K562 (cell line): Measurements from ENCODE around the gene UGT1A9. TPM values are rescaled to one million over a fixed set of nuclear protein-coding genes. Genes with fewer than 3 reads are reported as not detected.

ENCODE experiments used
- ATAC-seq: fragments of 200-7000 bp; cut with Tn5 transposase; 3 replicates; pipeline ENCODE4 v1.9.1; 2020; ENCODE audit warnings: moderate library complexity
- BruUV-seq: library from RNA; stranded (reverse); fragments of 400-500 nt; replicated peaks from 2 replicates; lab custom pipeline; 2021; lab: Mats Ljungman, UMichigan
- CTCF ChIA-PET: fragments of 300-600 bp; formaldehyde crosslinking; extraction: SDS; loops from one replicate; lab custom pipeline; 2021; ENCODE audit warnings: low intra/inter-chr PET ratio; lab: Yijun Ruan, JAX
- POLR2A ChIA-PET: fragments of 300-600, 350-650 bp; sonication (Branson Sonifier 250); formaldehyde crosslinking; extraction: SDS; loops from one replicate; lab custom pipeline; 2021; ENCODE audit warnings: antibody characterized with exemption, inconsistent platforms; lab: Yijun Ruan, JAX
- DNase-seq, 4 experiments: peaks; one replicate each; pipeline versions ENCODE4 v3.0.0 to v3.0.0-alpha.2; 2011 to 2018; ENCODE audit warnings: low spot score in 3 of 4, mixed read lengths in 3 of 4; ENCODE audit errors: extremely low read depth in 1 of 4
- FAIRE-seq: peaks from 2 replicates; lab custom pipeline; 2011; peaks lifted over from hg19 to GRCh38; lab: Jason Lieb, UNC
- H2AFZ ChIP-seq: 2 replicates; pipeline ENCODE4 v1.6.0; 2011; ENCODE audit warnings: low read depth, low read length, control low read depth, inconsistent platforms
- H3K27ac ChIP-seq: fragments of 200-600 bp; 3 replicates; pipeline ENCODE4 v1.8.0; 2011; ENCODE audit warnings: low read depth, mild to moderate bottlenecking, control low read depth, inconsistent platforms, low read length, moderate library complexity, mixed read lengths; ENCODE audit errors: extremely low read depth
- H3K27me3 ChIP-seq, 2 experiments: fragments of 300-600 bp in 1 of 2; 2 replicates in 1 of 2; 3 replicates in 1 of 2; pipeline versions ENCODE4 v1.6.0 to v1.8.0; 2011; ENCODE audit warnings: inconsistent platforms in 2 of 2, low read length in 2 of 2, mild to moderate bottlenecking in 1 of 2, mixed read lengths in 1 of 2, moderate library complexity in 1 of 2; ENCODE audit not compliant: control insufficient read depth in 2 of 2, insufficient read depth in 2 of 2
- H3K36me3 ChIP-seq: fragments of 300-600 bp; 3 replicates; pipeline ENCODE4 v1.8.0; 2011; ENCODE audit warnings: mild to moderate bottlenecking, low read length, inconsistent platforms; ENCODE audit not compliant: control insufficient read depth, insufficient read depth
- H3K4me1 ChIP-seq, 2 experiments: fragments of 200-600 bp in 1 of 2; replicated peaks in 1 of 2; 2 replicates in 1 of 2; 3 replicates in 1 of 2; pipeline versions ENCODE4 v1.5.1 to v1.8.0; 2011; ENCODE audit warnings: inconsistent platforms in 2 of 2, low read length in 2 of 2, mild to moderate bottlenecking in 1 of 2, mixed read lengths in 1 of 2, moderate library complexity in 1 of 2; ENCODE audit not compliant: control insufficient read depth in 2 of 2, insufficient read depth in 2 of 2
- H3K4me2 ChIP-seq: 2 replicates; pipeline ENCODE4 v1.6.1; 2011; ENCODE audit warnings: low read length, control low read depth, inconsistent platforms, mixed read lengths; ENCODE audit not compliant: insufficient read depth
- H3K4me3 ChIP-seq: fragments of 200-600 bp; sonication (generic), shearing (Covaris generic); 2 replicates; pipeline ENCODE4 v1.5.1; 2016; ENCODE audit warnings: control low read depth, inconsistent platforms
- H3K79me2 ChIP-seq: fragments of 200-600 bp; 3 replicates; pipeline ENCODE4 v1.8.0; 2011; ENCODE audit warnings: low read length, inconsistent platforms; ENCODE audit not compliant: control insufficient read depth, insufficient read depth
- H3K9ac ChIP-seq, 2 experiments: 2 replicates each; pipeline versions ENCODE4 v1.6.0 to v1.6.1; 2011; ENCODE audit warnings: low read depth in 2 of 2, low read length in 2 of 2, control low read depth in 1 of 2, inconsistent platforms in 1 of 2, mild to moderate bottlenecking in 1 of 2, mixed read lengths in 1 of 2; ENCODE audit not compliant: insufficient read depth in 1 of 2
- H3K9me1 ChIP-seq: one replicate; pipeline ENCODE4 v1.6.0; 2011; ENCODE audit warnings: inconsistent platforms, mild to moderate bottlenecking, low read length, moderate library complexity; ENCODE audit not compliant: control insufficient read depth, insufficient read depth
- H3K9me3 ChIP-seq: replicated peaks from 2 replicates; pipeline ENCODE4 v1.5.1; 2011; ENCODE audit warnings: low read depth, low read length, inconsistent platforms; ENCODE audit not compliant: control insufficient read depth, insufficient read depth
- H4K20me1 ChIP-seq: replicated peaks from 2 replicates; pipeline ENCODE4 v1.6.1; 2011; ENCODE audit warnings: low read length, inconsistent platforms, mixed read lengths; ENCODE audit not compliant: control insufficient read depth, insufficient read depth
- ASH1L ChIP-seq: fragments of 450-650 bp; IDR thresholded peaks from 2 replicates; pipeline ENCODE4 v1.6.1; 2018; ENCODE audit warnings: borderline replicate concordance, mild to moderate bottlenecking, low read depth; ENCODE audit not compliant: partially characterized antibody
- HMGN3 ChIP-seq: IDR thresholded peaks from 2 replicates; pipeline ENCODE4 v1.6.1; 2011; ENCODE audit warnings: borderline replicate concordance, low read depth, mild to moderate bottlenecking, mixed read lengths, low read length; ENCODE audit not compliant: insufficient read length; ENCODE audit errors: extremely low read depth
- PTBP1 ChIP-seq: fragments of 200-400 bp; formaldehyde crosslinking; IDR thresholded peaks from 2 replicates; pipeline ENCODE4 v1.6.1; 2017; ENCODE audit warnings: low read depth, low read length
- RB1 ChIP-seq: fragments of 450-650 bp; IDR thresholded peaks from 2 replicates; pipeline ENCODE4 v1.6.1; 2017; ENCODE audit warnings: low read depth, mild to moderate bottlenecking
- SOX6 ChIP-seq: fragments of 450-650 bp; IDR thresholded peaks from 2 replicates; pipeline ENCODE4 v1.6.1; 2014; ENCODE audit warnings: mild to moderate bottlenecking
- ZC3H8 ChIP-seq: fragments of 450-650 bp; IDR thresholded peaks from 2 replicates; pipeline ENCODE4 v1.6.1; 2017
- ZEB2 ChIP-seq: fragments of 450-650 bp; IDR thresholded peaks from 2 replicates; pipeline ENCODE4 v1.6.1; 2016
- ZFP1 ChIP-seq: fragments of 450-650 bp; formaldehyde crosslinking; IDR thresholded peaks from 2 replicates; pipeline ENCODE4 v1.4.0; 2020; ENCODE audit warnings: mild to moderate bottlenecking, mixed read lengths
- ZNF24 ChIP-seq: fragments of 450-650 bp; IDR thresholded peaks from 2 replicates; pipeline ENCODE4 v1.6.1; 2016
- ZNF354B ChIP-seq: fragments of 250-450 bp; sonication (Bioruptor Pico); IDR thresholded peaks from 2 replicates; pipeline ENCODE4 v1.4.0; 2020
- ZNF57 ChIP-seq: fragments of 450-650 bp; formaldehyde crosslinking; IDR thresholded peaks from 2 replicates; pipeline ENCODE4 v1.4.0; 2020; ENCODE audit warnings: mild to moderate bottlenecking, moderate library complexity
- ZSCAN32 ChIP-seq: fragments of 450-650 bp; formaldehyde crosslinking; IDR thresholded peaks from 2 replicates; pipeline ENCODE4 v1.4.0; 2020; ENCODE audit warnings: mild to moderate bottlenecking, moderate library complexity
- WGBS: fragments of 100-300 bp; shearing (Covaris generic); methylation state at CpG from one replicate; pipeline ENCODE4 v1.1.6; 2016; ENCODE audit warnings: low coverage, mixed read lengths; ENCODE audit not compliant: insufficient coverage; ENCODE audit errors: missing lambda C conversion rate; 5-methylcytosine and 5-hydroxymethylcytosine counted together
- in situ Hi-C: fragments of 300-500 bp; cut with MboI; formaldehyde crosslinking; loops from 4 replicates; pipeline ENCODE4 v1.15.0; 2018; ENCODE audit warnings: inconsistent platforms, mixed read lengths
- intact Hi-C: fragments of 100-400 bp; cut with micrococcal nuclease; formaldehyde crosslinking; loops from 2 replicates; pipeline ENCODE4 v1.14.2; 2022
- polyA plus RNA-seq, 8 experiments: library from polyadenylated mRNA; depleted of rRNA in 4 of 8; stranded (reverse) in 5 of 8; unstranded in 3 of 8; fragments of >200 nt; fragmentation: Nextera tagmentation in 2 of 8; fragmentation: Illumina TruSeq in 1 of 8; extraction: Ambion mirVana in 2 of 8; extraction: Trizol in 1 of 8; gene quantifications; 2 replicates each; pipeline versions ENCODE4 v1.2.1 to v1.2.3, GENCODE V29; 2011 to 2014; ENCODE audit warnings: inconsistent platforms in 1 of 8, missing spikeins in 1 of 8
- total RNA-seq, 7 experiments: library from RNA; depleted of rRNA in 6 of 7; stranded (reverse); fragments of >200 nt in 6 of 7; fragmentation: Illumina TruSeq in 2 of 7; extraction: Trizol in 2 of 7; gene quantifications; 2 replicates each; pipeline versions ENCODE4 v1.2.1 to v1.2.3, GENCODE V29; 2011 to 2021; ENCODE audit warnings: low replicate concordance in 1 of 7
- TF ChIP-seq, protein P1 (sequence below): sonication (generic); formaldehyde crosslinking; IDR thresholded peaks from 2 replicates; pipeline ENCODE4 v1.8.0; 2023; ENCODE audit warnings: mild to moderate bottlenecking, missing genetic modification reagents
- TF ChIP-seq, protein P2 (sequence below): fragments of 250-450 bp; sonication (Bioruptor Pico); IDR thresholded peaks from 2 replicates; pipeline ENCODE4 v1.4.0; 2020
- TF ChIP-seq, protein P3 (sequence below): fragments of 250-450 bp; sonication (Bioruptor Pico); IDR thresholded peaks from 2 replicates; pipeline ENCODE4 v1.5.0; 2021; ENCODE audit warnings: mild to moderate bottlenecking, borderline replicate concordance

UGT1A9 gene
- total and polyA plus RNA-seq, 9 of the 15 experiments (the other 6 are each of a cell fraction or from before 2014, with no cell fraction given) = 0.09 TPM; not detected in 8

DNA sequence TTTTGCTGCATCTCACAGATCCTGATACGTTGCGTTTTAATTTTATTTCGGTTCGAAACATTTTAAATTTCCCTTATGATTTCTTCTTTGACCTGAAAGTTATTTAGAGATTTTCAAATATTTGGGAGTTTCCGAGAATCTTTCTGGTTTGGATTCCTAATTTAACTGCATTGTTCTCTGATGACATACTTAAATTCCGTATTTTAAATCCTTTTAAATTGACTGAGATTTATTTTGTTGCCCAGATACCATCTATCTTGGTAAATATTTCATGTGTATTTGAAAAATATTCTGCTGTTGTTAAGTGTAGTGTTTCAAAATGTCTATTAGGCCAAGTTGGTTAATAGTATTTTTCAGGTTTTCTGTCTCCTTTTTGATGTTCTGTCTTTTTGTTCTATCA lies 144.2 kb downstream of the UGT1A9 start:
- no TSS peak for BruUV-seq
- Histone ChIP-seq H3K9me1 (no peaks in the 10 kb centered on the region), H2AFZ (no peak overlapping the region), H3K36me3 (no peaks in the 10 kb centered on the region), H3K9me3 (no peaks in the 10 kb centered on the region), H3K27me3 (peaks cover 0 to 36% of the 10 kb centered on the region in 2 experiments; a peak in 3 of 5 replicates), H3K4me2 (no peak overlapping the region), H3K27ac (no peak overlapping the region), H3K4me1 (no peaks in the 10 kb centered on the region; a peak in 1 of 5 replicates), H3K4me3 (no peak overlapping the region), H3K9ac (no peak overlapping the region), H3K79me2 (no peaks in the 10 kb centered on the region), H4K20me1 (no peaks in the 10 kb centered on the region; the same call in 1 of the 2 replicates)
- no peak for DNase-seq
- CTCF ChIA-PET = no interaction called here
- no peak for FAIRE-seq
- ATAC-seq = no peak
- WGBS = 3% methylated on average over 5 of the region's 6 CpGs
- POLR2A ChIA-PET = no interaction called here
- intact Hi-C loops (no loop called here), in situ Hi-C loops (no loop called here)
- TF ChIP-seq SOX6 (no peak), RB1 (no peak), HMGN3 (no peak), ZSCAN32 (CRISPR knock-in tag) (no peak), ZFP1 (CRISPR knock-in tag) (no peak), ZNF24 (no peak), ASH1L (no peak), PTBP1 (no peak), ZC3H8 (no peak), ZNF354B (no peak), ZEB2 (no peak), ZNF57 (no peak)
- TF ChIP-seq, protein P1, sequence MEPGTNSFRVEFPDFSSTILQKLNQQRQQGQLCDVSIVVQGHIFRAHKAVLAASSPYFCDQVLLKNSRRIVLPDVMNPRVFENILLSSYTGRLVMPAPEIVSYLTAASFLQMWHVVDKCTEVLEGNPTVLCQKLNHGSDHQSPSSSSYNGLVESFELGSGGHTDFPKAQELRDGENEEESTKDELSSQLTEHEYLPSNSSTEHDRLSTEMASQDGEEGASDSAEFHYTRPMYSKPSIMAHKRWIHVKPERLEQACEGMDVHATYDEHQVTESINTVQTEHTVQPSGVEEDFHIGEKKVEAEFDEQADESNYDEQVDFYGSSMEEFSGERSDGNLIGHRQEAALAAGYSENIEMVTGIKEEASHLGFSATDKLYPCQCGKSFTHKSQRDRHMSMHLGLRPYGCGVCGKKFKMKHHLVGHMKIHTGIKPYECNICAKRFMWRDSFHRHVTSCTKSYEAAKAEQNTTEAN (CRISPR knock-in tag) = no peak
- TF ChIP-seq, protein P2, sequence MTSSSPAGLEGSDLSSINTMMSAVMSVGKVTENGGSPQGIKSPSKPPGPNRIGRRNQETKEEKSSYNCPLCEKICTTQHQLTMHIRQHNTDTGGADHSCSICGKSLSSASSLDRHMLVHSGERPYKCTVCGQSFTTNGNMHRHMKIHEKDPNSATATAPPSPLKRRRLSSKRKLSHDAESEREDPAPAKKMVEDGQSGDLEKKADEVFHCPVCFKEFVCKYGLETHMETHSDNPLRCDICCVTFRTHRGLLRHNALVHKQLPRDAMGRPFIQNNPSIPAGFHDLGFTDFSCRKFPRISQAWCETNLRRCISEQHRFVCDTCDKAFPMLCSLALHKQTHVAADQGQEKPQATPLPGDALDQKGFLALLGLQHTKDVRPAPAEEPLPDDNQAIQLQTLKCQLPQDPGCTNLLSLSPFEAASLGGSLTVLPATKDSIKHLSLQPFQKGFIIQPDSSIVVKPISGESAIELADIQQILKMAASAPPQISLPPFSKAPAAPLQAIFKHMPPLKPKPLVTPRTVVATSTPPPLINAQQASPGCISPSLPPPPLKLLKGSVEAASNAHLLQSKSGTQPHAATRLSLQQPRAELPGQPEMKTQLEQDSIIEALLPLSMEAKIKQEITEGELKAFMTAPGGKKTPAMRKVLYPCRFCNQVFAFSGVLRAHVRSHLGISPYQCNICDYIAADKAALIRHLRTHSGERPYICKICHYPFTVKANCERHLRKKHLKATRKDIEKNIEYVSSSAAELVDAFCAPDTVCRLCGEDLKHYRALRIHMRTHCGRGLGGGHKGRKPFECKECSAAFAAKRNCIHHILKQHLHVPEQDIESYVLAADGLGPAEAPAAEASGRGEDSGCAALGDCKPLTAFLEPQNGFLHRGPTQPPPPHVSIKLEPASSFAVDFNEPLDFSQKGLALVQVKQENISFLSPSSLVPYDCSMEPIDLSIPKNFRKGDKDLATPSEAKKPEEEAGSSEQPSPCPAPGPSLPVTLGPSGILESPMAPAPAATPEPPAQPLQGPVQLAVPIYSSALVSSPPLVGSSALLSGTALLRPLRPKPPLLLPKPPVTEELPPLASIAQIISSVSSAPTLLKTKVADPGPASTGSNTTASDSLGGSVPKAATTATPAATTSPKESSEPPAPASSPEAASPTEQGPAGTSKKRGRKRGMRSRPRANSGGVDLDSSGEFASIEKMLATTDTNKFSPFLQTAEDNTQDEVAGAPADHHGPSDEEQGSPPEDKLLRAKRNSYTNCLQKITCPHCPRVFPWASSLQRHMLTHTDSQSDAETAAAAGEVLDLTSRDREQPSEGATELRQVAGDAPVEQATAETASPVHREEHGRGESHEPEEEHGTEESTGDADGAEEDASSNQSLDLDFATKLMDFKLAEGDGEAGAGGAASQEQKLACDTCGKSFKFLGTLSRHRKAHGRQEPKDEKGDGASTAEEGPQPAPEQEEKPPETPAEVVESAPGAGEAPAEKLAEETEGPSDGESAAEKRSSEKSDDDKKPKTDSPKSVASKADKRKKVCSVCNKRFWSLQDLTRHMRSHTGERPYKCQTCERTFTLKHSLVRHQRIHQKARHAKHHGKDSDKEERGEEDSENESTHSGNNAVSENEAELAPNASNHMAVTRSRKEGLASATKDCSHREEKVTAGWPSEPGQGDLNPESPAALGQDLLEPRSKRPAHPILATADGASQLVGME (CRISPR knock-in tag) = no peak
- TF ChIP-seq, protein P3, sequence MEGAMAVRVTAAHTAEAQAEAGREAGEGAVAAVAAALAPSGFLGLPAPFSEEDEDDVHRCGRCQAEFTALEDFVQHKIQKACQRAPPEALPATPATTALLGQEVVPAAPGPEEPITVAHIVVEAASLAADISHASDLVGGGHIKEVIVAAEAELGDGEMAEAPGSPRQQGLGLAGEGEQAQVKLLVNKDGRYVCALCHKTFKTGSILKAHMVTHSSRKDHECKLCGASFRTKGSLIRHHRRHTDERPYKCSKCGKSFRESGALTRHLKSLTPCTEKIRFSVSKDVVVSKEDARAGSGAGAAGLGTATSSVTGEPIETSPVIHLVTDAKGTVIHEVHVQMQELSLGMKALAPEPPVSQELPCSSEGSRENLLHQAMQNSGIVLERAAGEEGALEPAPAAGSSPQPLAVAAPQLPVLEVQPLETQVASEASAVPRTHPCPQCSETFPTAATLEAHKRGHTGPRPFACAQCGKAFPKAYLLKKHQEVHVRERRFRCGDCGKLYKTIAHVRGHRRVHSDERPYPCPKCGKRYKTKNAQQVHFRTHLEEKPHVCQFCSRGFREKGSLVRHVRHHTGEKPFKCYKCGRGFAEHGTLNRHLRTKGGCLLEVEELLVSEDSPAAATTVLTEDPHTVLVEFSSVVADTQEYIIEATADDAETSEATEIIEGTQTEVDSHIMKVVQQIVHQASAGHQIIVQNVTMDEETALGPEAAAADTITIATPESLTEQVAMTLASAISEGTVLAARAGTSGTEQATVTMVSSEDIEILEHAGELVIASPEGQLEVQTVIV = no peak
